GM18505 (cell line): ENCODE data around the gene SLC38A10.

Experiments used
- ATAC-seq: cut with Tn5 transposase; IDR thresholded peaks from one replicate; pipeline ENCODE4 v1.9.1; 2021; ENCODE audit not compliant: unreplicated experiment
- POLR2A ChIP-seq: IDR thresholded peaks from 4 replicates; pipeline ENCODE4 v1.6.1; 2011; ENCODE audit warnings: borderline replicate concordance; ENCODE audit not compliant: insufficient read depth, insufficient read length; ENCODE audit errors: extremely low read depth

SLC38A10 gene

DNA sequence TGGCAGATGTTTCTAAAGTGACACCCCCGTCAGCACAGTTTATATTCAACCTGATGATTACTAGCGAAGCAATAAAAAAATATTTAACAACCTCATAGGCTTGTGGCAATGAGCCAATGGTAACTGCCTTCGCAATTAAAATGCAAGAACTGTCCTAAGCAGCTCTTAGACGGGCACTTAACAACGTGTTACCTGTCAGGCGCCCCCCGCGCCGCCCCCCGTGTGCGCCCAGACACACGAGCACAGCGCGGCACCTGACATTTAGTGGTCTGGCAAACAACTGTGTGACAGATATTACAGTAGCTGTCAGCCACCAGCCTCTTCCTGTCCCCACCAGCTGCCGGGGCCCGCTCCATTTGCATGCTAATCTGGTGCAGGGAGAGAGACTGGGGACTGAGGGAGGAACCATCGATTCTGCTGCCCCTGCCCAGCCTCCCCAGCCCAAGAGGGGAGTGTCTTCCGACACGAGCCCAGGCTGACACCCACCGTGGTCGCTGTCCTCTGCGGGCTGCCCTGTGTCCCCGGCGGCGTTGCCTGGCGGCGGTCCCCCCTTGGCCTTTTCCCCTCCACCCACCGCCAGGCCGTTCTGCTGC is 43.3 kb downstream of the SLC38A10 start:
- no peak for ATAC-seq

DNA sequence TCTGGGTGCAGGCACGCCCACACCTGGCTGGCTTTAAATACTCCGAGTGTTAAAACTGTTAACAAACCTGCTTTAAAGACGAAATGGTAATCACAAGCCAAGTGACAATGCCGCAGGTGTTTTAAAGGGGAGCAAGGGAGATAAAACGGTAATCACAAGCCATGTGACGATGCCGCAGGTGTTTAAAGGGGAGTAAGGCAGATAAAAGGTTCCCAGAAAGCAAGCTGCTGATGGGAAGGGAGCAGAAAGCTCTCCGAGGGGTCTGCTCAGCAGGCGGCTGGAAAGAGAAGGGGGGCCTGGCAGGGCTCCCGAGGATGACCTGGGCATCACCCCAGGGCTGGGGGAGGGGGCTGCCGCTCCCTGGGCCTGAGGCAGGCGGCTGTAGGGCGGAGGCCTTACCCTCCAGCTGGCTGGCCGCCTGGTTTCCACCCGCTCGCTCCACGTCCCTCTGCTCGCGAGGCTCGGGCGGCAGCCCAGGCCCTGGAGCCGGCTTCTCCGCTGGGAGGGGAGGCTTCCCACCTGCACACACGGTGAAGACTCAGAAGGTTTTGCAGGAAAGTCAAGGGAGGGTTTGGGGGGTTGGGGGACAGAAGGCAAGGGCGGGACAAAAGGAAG is 43.9 kb downstream of the SLC38A10 start:
- TF ChIP-seq POLR2A = no peak
- ATAC-seq = no peak

More for the DNA sequence above, 43.3 kb downstream of the SLC38A10 start:
- peak; percentile 29 for TF ChIP-seq POLR2A

DNA sequence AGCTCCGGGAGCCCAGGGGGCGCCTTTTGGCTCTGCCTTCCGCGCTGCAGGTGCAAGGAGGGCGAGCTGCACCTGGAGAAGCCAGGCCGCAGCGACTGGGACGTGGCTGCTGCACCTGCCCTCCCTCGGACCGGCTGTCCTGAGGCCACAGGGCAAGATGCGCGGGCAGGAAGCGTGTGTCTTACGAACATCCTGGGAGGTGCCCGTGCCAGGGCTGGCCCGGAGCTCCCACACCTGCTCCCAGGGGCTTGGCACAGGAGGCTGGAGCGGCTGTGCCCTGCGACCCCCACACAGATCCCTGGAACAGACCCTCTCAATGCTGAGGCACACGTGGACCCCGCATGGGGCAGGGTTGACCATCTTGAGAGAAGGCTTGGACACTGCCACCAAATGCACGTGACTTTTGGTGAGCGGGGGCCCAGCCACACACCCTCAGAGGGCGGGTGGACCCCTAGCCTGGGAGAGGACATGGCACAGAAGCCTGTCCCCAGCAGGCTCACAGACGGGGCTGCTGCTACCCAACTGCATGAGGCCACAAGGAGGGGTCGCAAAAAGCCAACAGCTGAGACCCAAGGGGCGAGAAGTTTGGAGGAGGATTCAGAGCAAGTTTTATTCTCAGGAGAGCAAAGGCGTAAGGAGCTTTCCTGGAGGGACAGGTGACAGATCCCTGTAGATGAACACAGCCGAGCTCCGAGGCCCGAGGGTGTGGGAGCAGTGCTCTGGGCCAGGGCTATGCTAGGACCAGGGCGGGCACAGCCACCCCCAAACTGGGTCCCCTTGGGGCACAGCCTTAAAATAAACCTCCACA is 44.6 kb downstream of the SLC38A10 start:
- ATAC-seq = no peak
- TF ChIP-seq POLR2A = no peak

GRCh38 chr17:81249223-81250040 is 45.7 kb downstream of the SLC38A10 start:
- no peak for ATAC-seq
- no peak for TF ChIP-seq POLR2A

GRCh38 chr17:81248649-81249048 is 46.5 kb downstream of the SLC38A10 start:
- no peak for TF ChIP-seq POLR2A
- no peak for ATAC-seq

GRCh38 chr17:81247339-81247990 is 47.6 kb downstream of the SLC38A10 start:
- ATAC-seq = no peak
- TF ChIP-seq POLR2A = no peak

GRCh38 chr17:81246679-81247338 is 48.3 kb downstream of the SLC38A10 start:
- no peak for TF ChIP-seq POLR2A
- ATAC-seq = no peak

DNA sequence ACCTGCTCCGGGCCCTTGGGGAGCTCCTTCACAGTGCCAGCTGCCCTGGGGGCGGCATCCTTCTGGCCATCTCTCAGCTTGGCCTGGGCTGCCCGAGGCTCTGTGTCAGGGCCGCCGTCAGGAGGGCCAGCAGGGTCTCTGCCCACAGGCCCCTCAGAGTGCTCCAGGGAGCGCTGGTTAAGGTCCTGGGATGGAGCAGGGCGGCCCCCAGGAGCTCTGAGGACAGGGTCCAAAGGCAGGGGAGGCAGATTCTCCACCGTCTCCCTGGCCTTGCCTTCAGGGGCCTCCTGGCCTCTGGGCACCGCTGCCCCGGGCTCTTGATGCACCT is 48.8 kb downstream of the SLC38A10 start:
- TF ChIP-seq POLR2A = no peak
- no peak for ATAC-seq

GRCh38 chr17:81245665-81246342 is 49.3 kb downstream of the SLC38A10 start:
- no peak for TF ChIP-seq POLR2A
- no peak for ATAC-seq

GRCh38 chr17:81245024-81245664 is 50.0 kb downstream of the SLC38A10 start:
- peak; percentile 40 for ATAC-seq
- peak; percentile 7 for TF ChIP-seq POLR2A

DNA sequence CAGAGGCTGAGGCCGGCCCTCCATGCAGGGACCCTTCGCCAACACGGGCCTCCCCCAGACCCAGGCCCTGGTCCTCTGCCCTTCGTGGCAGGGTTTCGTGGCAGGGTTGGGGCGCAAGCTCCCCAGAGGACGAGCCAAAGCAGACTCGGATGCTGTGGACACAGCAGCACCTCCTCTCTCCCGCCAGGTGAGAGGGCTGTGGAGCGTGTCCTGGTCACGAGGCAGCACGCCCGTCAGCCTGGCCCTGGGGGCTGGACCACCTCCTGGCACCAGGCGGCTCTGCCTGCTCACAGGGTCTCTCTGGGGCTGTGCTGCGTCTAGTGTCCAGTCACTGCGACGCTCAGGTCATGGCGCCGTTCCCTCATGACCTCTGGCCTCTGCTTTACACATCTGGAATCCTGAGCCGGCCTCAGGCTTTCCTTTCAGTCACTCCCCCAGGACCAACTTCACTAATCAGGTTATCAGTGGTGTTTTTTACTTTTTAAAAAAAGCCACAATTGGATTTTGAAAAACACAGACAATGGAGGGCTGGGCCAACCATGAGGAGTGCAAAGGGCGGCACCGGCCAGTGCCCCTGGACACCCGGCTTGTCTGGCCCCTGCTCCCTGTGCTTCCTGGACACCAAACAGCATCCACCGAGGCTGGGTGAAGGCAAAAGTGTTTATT is 50.6 kb downstream of the SLC38A10 start:
- ATAC-seq = peak; percentile 11

DNA sequence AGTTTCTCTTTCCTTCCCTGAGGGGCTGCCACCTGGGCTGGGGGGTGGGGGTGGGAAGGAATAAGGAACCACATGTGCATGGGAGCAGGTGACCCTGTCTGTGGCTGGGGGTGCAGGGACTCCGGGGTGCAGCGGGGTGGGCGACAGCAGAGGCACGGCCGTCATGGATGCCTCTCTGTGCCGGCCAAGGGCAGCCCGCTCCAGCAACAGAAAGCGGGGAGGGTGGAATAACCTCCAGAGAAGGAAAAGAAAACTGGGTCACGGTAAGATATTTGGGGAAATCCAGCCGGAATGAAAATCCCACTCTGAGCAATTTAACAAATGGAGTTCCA is 51.8 kb downstream of the SLC38A10 start:
- no peak for ATAC-seq
- no peak for TF ChIP-seq POLR2A

More for the DNA sequence above, 50.6 kb downstream of the SLC38A10 start:
- TF ChIP-seq POLR2A = no peak
